Measurements from ENCODE around the gene PCDHA1.
"Not testable (repeated sequence)": the region's sequence is repeated elsewhere in the genome, so short reads cannot be mapped to it uniquely, and the experiment has no call there.

Gene PCDHA1

DNA sequence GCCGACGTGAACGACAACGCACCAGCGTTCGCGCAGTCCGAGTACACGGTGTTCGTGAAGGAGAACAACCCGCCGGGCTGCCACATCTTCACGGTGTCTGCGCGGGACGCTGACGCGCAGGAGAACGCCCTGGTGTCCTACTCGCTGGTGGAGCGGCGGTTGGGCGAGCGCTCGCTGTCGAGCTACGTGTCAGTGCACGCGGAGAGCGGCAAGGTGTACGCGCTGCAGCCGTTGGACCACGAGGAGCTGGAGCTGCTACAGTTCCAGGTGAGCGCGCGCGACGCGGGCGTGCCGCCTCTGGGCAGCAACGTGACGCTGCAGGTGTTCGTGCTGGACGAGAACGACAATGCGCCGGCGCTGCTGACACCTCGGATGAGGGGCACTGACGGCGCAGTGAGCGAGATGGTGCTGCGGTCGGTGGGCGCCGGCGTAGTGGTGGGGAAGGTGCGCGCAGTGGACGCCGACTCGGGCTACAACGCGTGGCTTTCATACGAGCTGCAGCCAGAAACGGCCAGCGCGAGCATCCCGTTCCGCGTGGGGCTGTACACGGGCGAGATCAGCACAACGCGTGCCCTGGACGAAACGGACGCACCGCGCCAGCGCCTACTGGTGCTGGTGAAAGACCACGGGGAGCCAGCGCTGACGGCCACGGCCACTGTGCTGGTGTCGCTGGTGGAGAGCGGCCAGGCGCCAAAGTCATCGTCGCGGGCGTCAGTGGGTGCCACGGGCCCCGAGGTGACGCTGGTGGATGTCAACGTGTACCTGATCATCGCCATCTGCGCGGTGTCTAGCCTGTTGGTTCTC, 64.1 kb downstream of the PCDHA1 start:
- DNase-seq (ENCODE audit: low read depth in 2 of 2): not testable (repeated sequence)

DNA sequence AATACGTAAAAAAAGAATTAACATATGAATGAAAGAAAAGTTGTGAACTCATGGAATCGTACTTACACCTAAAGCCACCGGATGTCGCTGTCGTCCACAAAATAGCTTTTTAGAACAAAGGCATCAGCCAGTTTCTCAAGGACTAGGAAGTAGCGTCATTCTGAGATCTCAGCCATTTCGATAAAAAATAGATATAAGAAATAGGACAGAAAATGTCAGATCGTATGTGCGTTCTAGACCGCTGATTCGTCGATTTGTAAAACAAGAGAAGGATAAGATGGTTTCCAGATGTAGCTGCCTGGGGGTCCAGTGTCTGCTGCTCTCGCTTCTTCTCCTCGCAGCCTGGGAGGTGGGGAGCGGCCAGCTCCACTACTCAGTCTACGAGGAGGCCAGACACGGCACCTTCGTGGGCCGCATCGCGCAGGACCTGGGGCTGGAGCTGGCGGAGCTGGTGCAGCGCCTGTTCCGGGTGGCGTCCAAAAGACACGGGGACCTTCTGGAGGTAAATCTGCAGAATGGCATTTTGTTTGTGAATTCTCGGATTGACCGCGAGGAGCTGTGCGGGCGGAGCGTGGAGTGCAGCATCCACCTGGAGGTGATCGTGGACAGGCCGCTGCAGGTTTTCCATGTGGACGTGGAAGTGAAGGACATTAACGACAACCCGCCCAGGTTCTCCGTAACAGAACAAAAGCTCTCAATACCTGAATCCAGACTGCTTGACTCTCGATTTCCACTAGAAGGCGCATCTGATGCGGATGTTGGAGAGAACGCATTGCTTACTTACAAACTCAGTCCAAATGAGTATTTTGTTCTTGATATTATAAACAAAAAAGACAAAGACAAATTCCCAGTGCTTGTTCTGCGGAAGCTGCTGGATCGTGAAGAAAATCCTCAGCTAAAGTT, 70.1 kb downstream of the PCDHA1 start, which contains the start of gene PCDHA10:
Gene PCDHA10, plus strand, starts transcription at position 126 of the 903 bp plus-strand sequence. Its CDS starts 152 bp downstream, at position 278.
- DNase-seq (ENCODE audit: low read depth in 2 of 2): no peak

DNA sequence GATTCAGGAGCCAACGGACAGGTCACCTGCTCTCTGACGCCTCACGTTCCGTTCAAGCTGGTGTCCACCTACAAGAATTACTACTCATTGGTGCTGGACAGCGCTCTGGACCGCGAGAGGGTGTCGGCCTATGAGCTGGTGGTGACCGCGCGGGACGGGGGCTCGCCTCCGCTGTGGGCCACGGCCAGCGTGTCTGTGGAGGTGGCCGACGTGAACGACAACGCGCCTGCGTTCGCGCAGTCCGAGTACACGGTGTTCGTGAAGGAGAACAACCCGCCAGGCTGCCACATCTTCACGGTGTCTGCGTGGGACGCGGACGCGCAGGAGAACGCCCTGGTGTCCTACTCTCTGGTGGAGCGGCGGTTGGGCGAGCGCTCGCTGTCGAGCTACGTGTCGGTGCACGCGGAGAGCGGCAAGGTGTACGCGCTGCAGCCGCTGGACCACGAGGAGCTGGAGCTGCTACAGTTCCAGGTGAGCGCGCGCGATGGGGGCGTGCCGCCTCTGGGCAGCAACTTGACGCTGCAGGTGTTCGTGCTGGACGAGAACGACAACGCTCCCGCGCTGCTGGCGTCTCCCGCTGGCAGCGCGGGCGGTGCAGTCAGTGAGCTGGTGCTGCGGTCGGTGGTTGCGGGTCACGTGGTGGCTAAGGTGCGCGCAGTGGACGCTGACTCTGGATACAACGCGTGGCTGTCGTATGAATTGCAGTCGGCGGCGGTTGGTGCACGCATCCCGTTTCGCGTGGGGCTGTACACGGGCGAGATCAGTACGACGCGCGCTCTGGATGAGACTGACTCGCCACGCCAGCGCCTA, 71.4 kb downstream of the PCDHA1 start:
- no peak for DNase-seq (ENCODE audit: low read depth in 2 of 2)

DNA sequence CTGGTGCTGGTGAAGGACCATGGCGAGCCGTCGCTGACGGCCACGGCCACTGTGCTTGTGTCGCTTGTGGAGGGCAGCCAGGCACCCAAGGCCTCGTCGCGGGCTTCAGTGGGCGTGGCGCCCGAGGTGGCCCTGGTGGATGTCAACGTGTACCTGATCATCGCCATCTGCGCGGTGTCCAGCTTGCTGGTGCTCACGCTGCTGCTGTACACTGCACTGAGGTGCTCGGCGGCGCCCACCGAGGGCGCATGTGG, 72.0 kb downstream of the PCDHA1 start:
- DNase-seq (ENCODE audit: low read depth in 2 of 2): no peak

DNA sequence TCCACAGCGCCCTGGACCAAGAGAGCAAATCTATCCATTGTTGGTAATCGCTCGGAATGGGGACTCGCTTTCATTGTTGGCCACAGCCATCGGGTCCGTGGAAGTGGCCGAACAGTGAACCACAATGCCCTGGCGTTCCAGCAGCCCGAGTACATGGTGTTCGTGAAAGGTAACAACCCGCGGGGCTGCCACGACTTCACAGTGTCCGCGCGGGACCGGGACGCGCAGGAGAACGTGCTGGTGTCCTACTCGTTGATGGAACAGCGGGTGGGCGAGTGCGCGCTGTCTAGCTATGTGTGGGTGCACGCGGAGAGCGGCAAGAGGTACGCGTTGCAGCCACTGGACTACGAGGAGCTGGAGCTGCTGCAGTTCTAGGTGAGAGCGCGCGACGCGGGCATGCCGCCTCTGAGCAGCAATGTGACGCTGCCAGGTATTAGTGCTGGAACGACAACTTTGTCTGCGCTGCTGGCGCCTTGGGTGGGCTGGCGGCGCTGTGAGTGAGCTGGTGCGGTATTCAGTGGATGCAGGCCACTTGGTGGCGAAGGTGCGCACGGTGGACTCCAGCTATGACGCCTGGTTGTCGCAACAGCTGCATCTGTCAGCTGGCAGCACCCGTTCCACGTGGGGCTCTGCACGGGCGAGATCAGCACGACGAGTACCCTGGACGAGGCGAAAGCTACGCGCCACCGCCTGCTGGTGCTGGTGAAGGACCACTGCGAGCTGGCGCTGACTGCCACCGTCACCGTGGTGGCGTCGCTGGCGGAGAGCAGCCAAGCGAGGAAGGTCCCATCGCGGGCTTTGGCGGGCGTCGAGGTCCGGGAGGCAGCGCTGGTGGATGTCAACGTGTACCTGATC, 76.7 kb downstream of the PCDHA1 start:
- no peak for DNase-seq (ENCODE audit: low read depth in 2 of 2)

DNA sequence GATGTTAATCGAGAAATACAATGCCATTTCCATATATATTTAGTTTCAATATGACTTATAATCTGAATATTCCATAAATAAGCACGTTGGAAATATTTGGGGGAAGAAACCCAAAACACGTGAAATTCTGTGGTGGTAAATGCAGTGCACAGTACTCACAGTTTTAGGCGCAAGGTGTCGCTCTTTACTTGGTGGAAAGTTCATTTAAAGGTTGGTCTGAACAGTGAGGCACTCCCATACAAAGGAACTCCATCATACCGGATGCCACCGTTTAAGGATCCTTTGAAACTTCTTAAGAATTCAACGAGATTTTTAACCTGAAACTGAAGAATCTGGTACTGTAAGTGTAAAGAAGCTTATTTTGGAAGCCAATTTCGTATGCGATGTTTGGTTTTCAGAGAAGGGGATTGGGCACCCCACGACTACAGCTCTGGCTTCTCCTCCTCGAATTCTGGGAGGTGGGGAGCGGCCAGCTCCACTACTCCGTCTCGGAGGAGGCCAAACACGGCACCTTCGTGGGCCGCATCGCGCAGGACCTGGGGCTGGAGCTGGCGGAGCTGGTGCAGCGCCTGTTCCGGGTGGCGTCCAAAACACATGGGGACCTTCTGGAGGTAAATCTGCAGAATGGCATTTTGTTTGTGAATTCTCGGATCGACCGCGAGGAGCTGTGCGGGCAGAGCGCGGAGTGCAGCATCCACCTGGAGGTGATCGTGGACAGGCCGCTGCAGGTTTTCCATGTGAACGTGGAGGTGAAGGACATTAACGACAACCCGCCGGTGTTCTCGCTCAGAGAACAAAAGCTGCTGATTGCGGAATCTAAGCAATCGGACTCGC, 83.0 kb downstream of the PCDHA1 start, which contains the start of gene PCDHA11:
Gene PCDHA11, plus strand, starts transcription at position 237 of the 834 bp plus-strand sequence. Its CDS starts 147 bp downstream, at position 384.
- no peak for DNase-seq (ENCODE audit: low read depth in 2 of 2)

DNA sequence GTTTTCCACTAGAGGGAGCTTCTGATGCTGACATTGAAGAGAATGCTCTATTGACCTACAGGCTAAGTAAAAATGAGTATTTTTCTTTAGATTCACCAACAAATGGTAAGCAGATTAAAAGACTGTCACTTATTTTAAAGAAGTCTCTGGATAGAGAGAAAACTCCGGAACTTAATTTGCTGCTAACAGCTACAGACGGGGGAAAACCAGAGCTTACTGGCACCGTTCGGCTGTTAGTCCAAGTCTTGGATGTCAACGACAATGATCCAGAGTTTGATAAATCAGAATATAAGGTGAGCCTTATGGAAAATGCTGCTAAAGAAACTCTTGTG, 83.6 kb downstream of the PCDHA1 start:
- DNase-seq (ENCODE audit: low read depth in 2 of 2): no peak

DNA sequence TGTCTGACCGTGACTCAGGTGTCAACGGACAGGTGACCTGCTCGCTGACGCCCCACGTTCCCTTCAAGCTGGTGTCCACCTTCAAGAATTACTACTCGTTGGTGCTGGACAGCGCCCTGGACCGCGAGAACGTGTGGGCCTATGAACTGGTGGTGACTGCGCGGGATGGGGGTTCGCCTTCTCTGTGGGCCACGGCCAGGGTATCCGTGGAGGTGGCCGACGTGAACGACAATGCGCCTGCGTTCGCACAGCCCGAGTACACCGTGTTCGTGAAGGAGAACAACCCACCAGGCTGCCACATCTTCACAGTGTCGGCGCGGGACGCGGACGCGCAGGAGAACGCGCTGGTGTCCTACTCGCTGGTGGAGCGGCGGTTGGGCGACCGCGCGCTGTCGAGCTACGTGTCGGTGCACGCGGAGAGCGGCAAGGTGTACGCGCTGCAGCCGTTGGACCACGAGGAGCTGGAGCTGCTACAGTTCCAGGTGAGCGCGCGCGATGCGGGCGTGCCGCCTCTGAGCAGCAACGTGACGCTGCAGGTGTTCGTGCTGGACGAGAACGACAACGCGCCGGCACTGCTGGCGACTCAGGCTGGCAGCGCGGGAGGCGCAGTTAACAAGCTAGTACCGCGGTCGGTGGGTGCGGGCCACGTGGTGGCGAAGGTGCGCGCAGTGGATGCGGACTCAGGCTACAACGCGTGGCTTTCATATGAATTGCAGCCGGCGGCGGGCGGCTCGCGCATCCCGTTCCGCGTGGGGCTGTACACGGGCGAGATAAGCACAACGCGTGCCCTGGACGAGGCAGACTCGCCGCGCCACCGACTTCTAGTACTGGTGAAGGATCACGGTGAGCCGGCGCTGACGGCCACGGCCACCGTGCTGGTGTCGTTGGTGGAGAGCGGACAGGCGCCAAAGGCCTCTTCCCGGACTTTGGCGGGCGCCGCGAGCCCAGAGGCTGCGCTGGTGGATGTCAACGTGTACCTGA, 84.6 kb downstream of the PCDHA1 start:
- DNase-seq (ENCODE audit: low read depth in 2 of 2): no peak

DNA sequence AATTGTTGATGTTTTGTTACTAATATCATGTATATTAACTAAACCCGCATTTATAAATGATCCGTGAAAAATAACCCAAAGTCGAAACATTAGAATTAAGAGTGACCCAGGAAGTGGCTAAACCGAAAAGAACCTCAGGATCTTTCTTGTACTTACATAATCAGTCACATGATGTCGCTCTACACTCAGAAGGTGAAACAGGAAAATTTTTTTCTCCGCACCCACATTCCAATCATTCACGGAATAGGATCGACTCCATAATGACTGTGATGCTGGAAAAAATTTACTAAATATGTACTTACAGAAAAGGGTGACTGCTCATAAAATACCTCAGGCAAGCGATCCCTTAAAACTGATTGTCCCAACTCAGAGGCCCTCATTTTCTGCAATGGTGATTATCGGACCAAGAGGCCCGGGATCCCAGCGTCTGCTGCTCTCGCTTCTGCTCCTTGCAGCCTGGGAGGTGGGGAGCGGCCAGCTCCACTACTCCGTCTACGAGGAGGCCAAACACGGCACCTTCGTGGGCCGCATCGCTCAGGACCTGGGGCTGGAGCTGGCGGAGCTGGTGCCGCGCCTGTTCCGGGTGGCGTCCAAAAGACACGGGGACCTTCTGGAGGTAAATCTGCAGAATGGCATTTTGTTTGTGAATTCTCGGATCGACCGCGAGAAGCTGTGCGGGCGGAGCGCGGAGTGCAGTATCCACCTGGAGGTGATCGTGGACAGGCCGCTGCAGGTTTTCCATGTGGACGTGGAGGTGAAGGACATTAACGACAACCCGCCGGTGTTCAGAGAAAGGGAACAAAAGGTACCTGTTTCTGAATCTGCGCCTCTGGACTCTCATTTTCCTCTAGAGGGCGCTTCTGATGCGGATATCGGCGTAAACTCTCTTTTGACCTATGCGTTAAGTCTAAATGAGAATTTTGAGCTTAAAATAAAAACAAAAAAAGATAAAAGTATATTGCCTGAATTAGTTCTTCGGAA, 89.4 kb downstream of the PCDHA1 start, which contains the start of gene PCDHA12:
Gene PCDHA12, plus strand, starts transcription at position 224 of the 981 bp plus-strand sequence. Its CDS starts 165 bp downstream, at position 389.
- DNase-seq (ENCODE audit: low read depth in 2 of 2): no peak

DNA sequence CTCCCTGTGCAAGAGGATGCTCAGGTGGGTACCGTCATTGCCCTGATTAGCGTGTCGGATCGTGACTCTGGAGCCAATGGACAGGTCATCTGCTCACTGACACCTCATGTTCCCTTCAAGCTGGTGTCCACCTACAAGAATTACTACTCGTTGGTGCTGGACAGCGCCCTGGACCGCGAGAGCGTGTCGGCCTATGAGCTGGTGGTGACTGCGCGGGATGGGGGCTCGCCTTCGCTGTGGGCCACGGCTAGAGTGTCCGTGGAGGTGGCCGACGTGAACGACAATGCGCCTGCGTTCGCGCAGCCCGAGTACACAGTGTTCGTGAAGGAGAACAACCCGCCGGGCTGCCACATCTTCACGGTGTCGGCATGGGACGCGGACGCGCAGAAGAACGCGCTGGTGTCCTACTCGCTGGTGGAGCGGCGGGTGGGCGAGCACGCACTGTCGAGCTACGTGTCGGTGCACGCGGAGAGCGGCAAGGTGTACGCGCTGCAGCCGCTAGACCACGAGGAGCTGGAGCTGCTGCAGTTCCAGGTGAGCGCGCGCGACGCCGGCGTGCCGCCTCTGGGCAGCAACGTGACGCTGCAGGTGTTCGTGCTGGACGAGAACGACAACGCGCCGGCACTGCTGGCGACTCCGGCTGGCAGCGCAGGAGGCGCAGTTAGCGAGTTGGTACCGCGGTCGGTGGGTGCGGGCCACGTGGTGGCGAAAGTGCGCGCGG, 90.8 kb downstream of the PCDHA1 start:
- not testable (repeated sequence) for DNase-seq (ENCODE audit: low read depth in 2 of 2)

DNA sequence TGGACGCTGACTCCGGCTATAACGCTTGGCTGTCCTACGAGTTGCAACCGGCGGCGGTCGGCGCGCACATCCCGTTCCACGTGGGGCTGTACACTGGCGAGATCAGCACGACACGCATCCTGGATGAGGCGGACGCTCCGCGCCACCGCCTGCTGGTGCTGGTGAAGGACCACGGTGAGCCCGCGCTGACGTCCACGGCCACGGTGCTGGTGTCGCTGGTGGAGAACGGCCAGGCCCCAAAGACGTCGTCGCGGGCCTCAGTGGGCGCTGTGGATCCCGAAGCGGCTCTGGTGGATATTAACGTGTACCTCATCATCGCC, 91.3 kb downstream of the PCDHA1 start:
- DNase-seq (ENCODE audit: low read depth in 2 of 2): no peak

DNA sequence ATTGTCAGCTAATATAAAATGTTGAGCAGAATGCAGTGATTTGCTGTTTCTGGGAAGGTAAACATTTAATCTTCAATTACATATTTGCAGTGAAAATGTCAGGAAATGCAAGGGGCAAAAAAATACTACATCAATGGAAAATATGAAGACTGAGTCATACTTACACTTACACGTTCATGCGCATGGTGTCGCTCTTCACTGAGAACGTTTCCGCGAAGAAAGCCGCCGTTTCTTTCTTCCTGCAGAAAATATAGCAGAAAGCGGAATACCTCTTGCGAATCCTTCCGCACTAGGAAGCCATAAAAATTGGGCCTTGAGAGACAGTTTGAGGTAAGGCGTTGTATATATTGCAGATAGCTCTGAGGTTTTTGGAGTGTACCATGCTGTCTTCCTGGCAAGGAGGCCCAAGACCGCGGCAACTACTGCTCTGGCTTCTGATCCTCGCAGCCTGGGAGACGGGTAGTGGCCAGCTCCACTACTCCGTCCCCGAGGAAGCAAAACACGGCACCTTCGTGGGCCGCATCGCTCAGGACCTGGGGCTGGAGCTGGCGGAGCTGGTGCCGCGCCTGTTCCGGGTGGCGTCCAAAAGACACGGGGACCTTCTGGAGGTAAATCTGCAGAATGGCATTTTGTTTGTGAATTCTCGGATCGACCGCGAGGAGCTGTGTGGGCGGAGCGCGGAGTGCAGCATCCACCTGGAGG, 96.1 kb downstream of the PCDHA1 start, which contains the start of gene PCDHA13:
Gene PCDHA13, plus strand, starts transcription at position 236 of the 702 bp plus-strand sequence. Its CDS starts 145 bp downstream, at position 381.
- no peak for DNase-seq (ENCODE audit: low read depth in 2 of 2)

DNA sequence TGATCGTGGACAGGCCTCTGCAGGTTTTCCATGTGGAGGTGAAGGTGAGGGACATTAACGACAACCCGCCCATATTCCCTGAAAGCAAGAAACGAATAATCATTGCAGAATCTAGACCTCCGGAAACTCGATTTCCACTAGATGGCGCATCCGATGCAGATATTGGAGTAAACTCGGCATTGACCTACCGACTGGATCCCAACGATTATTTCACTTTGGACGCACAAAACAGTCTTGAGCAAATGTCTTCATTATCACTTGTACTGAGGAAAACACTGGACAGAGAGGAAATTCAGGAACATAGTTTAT, 96.6 kb downstream of the PCDHA1 start:
- DNase-seq (ENCODE audit: low read depth in 2 of 2): no peak

DNA sequence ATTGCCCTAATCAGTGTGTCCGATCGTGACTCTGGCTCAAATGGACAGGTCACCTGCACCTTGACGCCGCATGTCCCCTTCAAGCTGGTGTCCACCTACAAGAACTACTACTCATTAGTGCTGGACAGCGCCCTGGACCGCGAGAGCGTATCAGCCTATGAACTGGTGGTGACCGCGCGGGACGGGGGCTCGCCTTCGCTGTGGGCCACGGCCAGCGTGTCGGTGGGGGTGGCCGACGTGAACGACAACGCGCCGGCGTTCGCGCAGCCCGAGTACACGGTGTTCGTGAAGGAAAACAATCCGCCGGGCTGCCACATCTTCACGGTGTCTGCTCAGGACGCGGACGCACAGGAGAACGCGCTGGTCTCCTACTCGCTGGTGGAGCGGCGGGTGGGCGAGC, 97.4 kb downstream of the PCDHA1 start:
- DNase-seq (ENCODE audit: low read depth in 2 of 2): no peak

DNA sequence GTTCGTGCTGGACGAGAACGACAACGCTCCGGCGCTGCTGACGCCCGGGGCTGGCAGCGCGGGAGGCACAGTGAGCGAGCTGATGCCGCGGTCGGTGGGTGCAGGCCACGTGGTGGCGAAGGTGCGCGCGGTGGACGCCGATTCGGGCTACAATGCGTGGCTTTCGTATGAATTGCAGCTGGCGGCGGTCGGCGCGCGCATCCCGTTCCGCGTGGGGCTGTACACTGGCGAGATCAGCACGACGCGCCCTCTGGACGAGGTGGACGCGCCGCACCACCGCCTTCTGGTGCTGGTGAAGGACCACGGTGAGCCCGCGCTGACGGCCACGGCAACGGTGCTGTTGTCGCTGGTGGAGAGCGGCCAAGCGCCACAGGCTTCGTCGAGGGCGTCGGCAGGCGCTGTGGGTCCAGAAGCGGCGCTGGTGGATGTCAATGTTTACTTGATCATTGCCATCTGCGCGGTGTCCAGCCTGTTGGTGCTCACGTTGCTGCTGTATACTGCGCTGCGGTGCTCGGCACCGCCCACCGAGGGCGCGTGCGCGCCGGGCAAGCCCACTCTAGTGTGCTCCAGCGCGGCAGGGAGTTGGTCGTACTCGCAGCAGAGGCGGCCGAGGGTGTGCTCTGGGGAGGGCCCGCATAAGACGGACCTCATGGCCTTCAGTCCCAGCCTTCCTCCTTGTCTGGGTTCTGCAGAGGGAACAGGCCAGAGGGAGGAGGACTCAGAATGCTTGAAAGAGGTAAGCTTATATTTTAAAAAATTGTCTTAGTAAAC, 98.2 kb downstream of the PCDHA1 start:
- DNase-seq (ENCODE audit: low read depth in 2 of 2): no peak

DNA sequence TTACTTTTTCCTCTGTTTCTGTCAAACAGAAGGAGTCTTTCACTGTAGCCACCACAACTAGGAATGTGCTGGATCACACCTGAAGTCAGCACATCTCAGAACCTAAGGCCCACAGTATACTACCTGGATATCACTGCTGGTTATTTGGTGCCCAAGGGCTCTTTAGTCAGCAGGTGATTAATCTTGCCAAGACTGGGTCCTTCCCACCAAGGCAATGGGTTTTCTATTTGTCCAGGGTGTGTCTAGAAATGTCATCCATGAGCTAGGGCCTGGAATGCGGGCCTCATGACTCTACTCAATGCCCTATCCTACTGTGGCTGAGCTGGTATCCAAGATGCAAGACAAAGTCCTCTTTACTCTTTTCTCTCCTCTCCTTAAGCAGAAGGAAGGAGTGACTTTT, 130.4 kb downstream of the PCDHA1 start:
- DNase-seq (ENCODE audit: low read depth in 2 of 2): no peak

All from fibroblast of skin of left quadriceps (primary cell).